Measurements from ENCODE around the gene RNF126.

Gene RNF126

GRCh38 chr19:658059-658839, 4.8 kb downstream of the RNF126 start:
- no peak for TF ChIP-seq CTCF (conservative IDR thresholded peaks at IDR 0.05; ENCODE audit: low read length)
- no peak for DNase-seq (ENCODE audit: low read depth)
- H3K4me3 ChIP-seq (ENCODE audit: low read length) = peak overlapping the region; percentile 20

GRCh38 chr19:657611-658010, 5.4 kb downstream of the RNF126 start:
- H3K4me3 ChIP-seq (ENCODE audit: low read length) = no peak overlapping the region
- DNase-seq (ENCODE audit: low read depth) = no peak
- TF ChIP-seq CTCF (conservative IDR thresholded peaks at IDR 0.05; ENCODE audit: low read length) = no peak

- no peak for TF ChIP-seq CTCF (conservative IDR thresholded peaks at IDR 0.05; ENCODE audit: low read length)
- no peak for DNase-seq (ENCODE audit: low read depth)
- H3K4me3 ChIP-seq (ENCODE audit: low read length) = no peak overlapping the region
These were observed 6.1 kb downstream of the RNF126 start for GRCh38 chr19:656751-657559.

GRCh38 chr19:655691-656090, 7.3 kb downstream of the RNF126 start:
- no peak overlapping the region for H3K4me3 ChIP-seq (ENCODE audit: low read length)
- no peak for TF ChIP-seq CTCF (conservative IDR thresholded peaks at IDR 0.05; ENCODE audit: low read length)
- DNase-seq (ENCODE audit: low read depth) = no peak

GRCh38 chr19:653425-653824, 9.6 kb downstream of the RNF126 start:
- DNase-seq (ENCODE audit: low read depth) = no peak
- no peak for TF ChIP-seq CTCF (conservative IDR thresholded peaks at IDR 0.05; ENCODE audit: low read length)
- no peak overlapping the region for H3K4me3 ChIP-seq (ENCODE audit: low read length)

- TF ChIP-seq CTCF (conservative IDR thresholded peaks at IDR 0.05; ENCODE audit: low read length) = no peak
- DNase-seq (ENCODE audit: low read depth) = no peak
- H3K4me3 ChIP-seq (ENCODE audit: low read length) = no peak overlapping the region
These were observed 10.3 kb downstream of the RNF126 start for GRCh38 chr19:652467-653389.

Data from AG10803 (cell line).